ENCODE measurements around the gene H1-8.

DNA sequence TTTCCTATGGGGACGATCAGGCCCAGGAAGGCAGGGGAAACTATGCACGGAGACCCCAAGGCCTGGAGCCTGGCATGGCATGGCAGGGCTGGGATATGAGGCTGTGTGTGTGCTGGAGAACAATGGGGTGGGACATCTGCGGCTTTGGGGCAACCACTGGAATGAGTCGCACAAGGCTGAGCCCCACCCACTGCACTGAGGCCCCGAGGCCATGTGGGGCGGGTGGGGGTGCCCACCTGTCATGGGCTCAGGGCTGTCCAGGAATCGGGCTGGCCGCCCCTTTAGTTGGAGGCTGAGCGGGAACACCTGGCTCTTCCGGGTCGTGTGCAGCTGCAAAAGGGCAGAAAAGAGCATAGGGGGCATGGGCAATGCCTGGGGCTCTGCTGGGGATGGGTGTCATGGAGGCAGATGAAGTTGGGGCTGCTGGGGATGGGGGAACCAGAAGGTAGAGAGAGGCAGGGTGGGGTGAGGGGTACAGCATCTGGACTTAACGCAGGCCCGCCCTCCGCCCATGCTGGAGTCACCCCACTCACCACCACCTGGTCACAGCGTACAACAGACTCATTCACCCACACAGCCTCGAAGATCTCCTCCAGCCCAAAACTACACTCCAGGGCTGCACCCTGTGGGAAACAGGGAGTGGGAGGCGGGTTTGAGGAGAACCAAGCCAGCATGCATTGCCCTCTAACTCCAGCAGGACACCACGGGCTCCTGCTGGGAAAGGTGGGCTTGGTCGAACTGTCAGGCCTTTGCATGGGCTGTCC, 32.4 kb downstream of the H1-8 start:
- no peak for TF ChIP-seq POLR2A (IDR thresholded peaks at IDR 0.05)
- no peak for TF ChIP-seq CTCF (IDR thresholded peaks at IDR 0.05 in 4 of 5, conservative IDR thresholded peaks at IDR 0.05 in 1 of 5)

All from gastrocnemius medialis (tissue), 4 donors.